Fibroblast of lung (primary cell): ENCODE results near the gene HOXD9. TPM values are rescaled to one million over a fixed set of nuclear protein-coding genes. Genes with fewer than 3 reads are reported as not detected.

Experiments
- DNase-seq, 2 donors: peaks; one replicate each; pipeline versions ENCODE4 v3.0.0 to v3.0.0-alpha.2; 2010; ENCODE audit warnings: low read depth in 2 of 2
- H2AFZ ChIP-seq: 2 replicates; pipeline ENCODE4 v1.5.1; 2012; ENCODE audit warnings: low read length, control low read depth, inconsistent platforms
- H3K27ac ChIP-seq: 2 replicates; pipeline ENCODE4 v1.5.1; 2011; ENCODE audit warnings: low read length, control low read depth; ENCODE audit not compliant: insufficient read depth
- H3K27me3 ChIP-seq: 2 replicates; pipeline ENCODE4 v1.5.1; 2011; ENCODE audit warnings: mild to moderate bottlenecking, low read length; ENCODE audit not compliant: control insufficient read depth, insufficient read depth
- H3K36me3 ChIP-seq: 2 replicates; pipeline ENCODE4 v1.5.1; 2011; ENCODE audit warnings: low read length; ENCODE audit not compliant: control insufficient read depth, insufficient read depth
- H3K4me1 ChIP-seq: 2 replicates; pipeline ENCODE4 v1.5.1; 2011; ENCODE audit warnings: low read length; ENCODE audit not compliant: control insufficient read depth, insufficient read depth; ENCODE audit errors: extremely low read depth
- H3K4me2 ChIP-seq: 2 replicates; pipeline ENCODE4 v1.5.1; 2011; ENCODE audit warnings: low read length, control low read depth; ENCODE audit not compliant: insufficient read depth; ENCODE audit errors: extremely low read depth
- H3K4me3 ChIP-seq, 4 experiments: fragments of 200-600 bp in 1 of 4; sonication (generic) in 1 of 4; replicated peaks in 1 of 4; 2 replicates each; pipeline ENCODE4 v1.5.1; 2011 to 2016; ENCODE audit warnings: low read length in 4 of 4, low read depth in 3 of 4, mild to moderate bottlenecking in 3 of 4, control low read depth in 2 of 4, inconsistent platforms in 1 of 4, mixed read lengths in 1 of 4; ENCODE audit not compliant: insufficient read depth in 1 of 4; ENCODE audit errors: control extremely low read depth in 1 of 4
- H3K79me2 ChIP-seq: 2 replicates; pipeline ENCODE4 v1.5.1; 2012; ENCODE audit warnings: mild to moderate bottlenecking, low read length, inconsistent platforms; ENCODE audit not compliant: control insufficient read depth, insufficient read depth
- H3K9ac ChIP-seq: 2 replicates; pipeline ENCODE4 v1.5.1; 2011; ENCODE audit warnings: mild to moderate bottlenecking, low read length, control low read depth; ENCODE audit not compliant: insufficient read depth
- H3K9me3 ChIP-seq: 2 replicates; pipeline ENCODE4 v1.5.1; 2012; ENCODE audit warnings: low read depth, low read length; ENCODE audit not compliant: control insufficient read depth, insufficient read depth
- H4K20me1 ChIP-seq: 2 replicates; pipeline ENCODE4 v1.5.1; 2011; ENCODE audit warnings: low read length; ENCODE audit not compliant: control insufficient read depth, insufficient read depth; ENCODE audit errors: extremely low read depth
- EZH2 ChIP-seq: IDR thresholded peaks from 2 replicates; pipeline ENCODE4 v1.5.1; 2012; ENCODE audit warnings: low read length, control low read depth, mild to moderate bottlenecking; ENCODE audit errors: missing control alignments
- polyA plus RNA-seq, 2 donors: library from polyadenylated mRNA; depleted of rRNA in 1 of 2; stranded (reverse) in 1 of 2; unstranded in 1 of 2; fragments of >200 nt; gene quantifications; 2 replicates each; pipeline ENCODE4 v1.2.1, GENCODE V29; 2011 to 2012; ENCODE audit warnings: missing spikeins in 1 of 2
- total RNA-seq: library from RNA; depleted of rRNA; stranded (reverse); fragments of >200 nt; gene quantifications from 2 replicates; pipeline ENCODE4 v1.2.1, GENCODE V29; 2014
- TF ChIP-seq, protein P1 (sequence below), 2 donors: IDR thresholded peaks in 1 of 2; conservative IDR thresholded peaks in 1 of 2; 1 replicate in 1 of 2; 2 replicates in 1 of 2; pipeline ENCODE4 v1.5.1; 2011 to 2012; ENCODE audit warnings: low read length in 2 of 2, control low read depth in 1 of 2, inconsistent platforms in 1 of 2, low read depth in 1 of 2, mild to moderate bottlenecking in 1 of 2

HOXD9 gene
- total and polyA plus RNA-seq, 2 donors (not counting 1 experiment from before 2014, with no cell fraction given) = not detected

DNA sequence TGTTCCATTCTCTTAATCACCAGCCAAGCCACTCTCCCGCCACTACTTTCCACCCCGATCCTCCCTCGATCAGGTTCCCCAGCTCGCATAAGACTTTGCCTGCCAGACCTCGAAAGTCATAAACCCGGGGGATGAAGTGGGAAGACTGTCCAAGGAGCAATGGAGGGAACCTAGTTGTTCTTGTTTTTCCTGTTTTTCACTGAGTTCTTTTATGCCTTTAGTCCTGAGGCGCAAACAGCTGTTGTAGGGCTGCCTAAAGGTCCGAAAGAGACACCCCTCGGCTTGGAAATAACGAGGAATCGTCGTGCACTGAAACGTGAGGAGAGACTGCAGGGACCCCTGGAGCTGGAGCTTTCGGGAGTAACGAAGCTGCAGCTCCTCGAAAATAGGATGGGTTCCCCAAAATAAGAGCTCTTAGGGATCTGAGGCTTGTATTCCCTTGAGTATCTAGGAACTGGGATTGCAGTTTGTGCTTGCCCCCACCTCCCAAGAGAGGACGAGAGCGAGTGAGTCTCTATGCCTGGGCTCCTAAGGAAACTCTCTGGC, 24.6 kb upstream of the HOXD9 start:
- peaks cover 90% of the 10 kb centered on the region for H3K27me3 ChIP-seq

DNA sequence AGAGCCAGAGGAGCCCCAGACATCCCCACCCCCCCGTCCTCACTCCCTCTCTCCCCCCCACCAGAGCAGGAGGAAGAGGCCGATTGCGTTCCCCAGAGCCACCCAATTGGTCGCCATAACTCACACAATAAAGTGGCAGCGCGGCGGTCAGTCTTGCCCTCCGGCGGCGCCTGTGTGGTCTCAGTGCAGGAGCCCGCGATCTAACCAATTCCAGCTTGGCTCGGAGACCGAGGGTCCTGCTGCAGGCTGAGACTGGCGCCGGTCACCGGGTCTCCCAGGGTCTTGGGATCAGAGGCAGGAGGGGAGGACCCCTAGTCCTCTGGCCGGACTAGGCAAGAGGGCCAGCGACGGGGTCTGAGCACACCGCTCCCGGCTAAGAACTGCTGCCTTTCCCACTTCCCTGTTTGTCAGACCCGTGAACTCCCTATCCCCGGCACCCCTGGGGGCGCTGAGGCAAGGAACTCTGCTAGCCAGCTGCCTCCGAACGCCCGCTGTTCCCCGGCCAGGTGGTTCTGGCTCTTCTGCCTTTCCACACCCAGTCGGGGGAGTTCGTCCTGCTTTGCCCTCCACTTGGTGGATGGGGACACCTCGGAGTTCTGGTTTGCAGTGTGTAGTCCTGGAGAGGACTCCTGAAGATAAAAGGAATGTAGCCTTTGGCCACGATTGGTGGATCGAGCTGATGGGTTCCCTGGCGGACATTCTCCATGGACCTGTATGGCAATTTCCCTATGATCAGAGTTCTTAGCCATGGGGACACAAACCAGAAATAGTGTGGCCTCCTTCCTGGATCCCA, 24.0 kb upstream of the HOXD9 start:
- Histone ChIP-seq H3K27me3 (peaks cover 90% of the 10 kb centered on the region), H3K27ac (no peak overlapping the region), H3K4me3 (no peak overlapping the region), H4K20me1 (no peaks in the 10 kb centered on the region), H3K9ac (no peak overlapping the region), H3K79me2 (no peaks in the 10 kb centered on the region), H3K4me2 (no peak overlapping the region), H3K36me3 (no peaks in the 10 kb centered on the region), H3K9me3 (no peaks in the 10 kb centered on the region), H3K4me1 (no peaks in the 10 kb centered on the region), H2AFZ (no peak overlapping the region)
- TF ChIP-seq EZH2 = peak; percentile 83
- TF ChIP-seq, protein P1, sequence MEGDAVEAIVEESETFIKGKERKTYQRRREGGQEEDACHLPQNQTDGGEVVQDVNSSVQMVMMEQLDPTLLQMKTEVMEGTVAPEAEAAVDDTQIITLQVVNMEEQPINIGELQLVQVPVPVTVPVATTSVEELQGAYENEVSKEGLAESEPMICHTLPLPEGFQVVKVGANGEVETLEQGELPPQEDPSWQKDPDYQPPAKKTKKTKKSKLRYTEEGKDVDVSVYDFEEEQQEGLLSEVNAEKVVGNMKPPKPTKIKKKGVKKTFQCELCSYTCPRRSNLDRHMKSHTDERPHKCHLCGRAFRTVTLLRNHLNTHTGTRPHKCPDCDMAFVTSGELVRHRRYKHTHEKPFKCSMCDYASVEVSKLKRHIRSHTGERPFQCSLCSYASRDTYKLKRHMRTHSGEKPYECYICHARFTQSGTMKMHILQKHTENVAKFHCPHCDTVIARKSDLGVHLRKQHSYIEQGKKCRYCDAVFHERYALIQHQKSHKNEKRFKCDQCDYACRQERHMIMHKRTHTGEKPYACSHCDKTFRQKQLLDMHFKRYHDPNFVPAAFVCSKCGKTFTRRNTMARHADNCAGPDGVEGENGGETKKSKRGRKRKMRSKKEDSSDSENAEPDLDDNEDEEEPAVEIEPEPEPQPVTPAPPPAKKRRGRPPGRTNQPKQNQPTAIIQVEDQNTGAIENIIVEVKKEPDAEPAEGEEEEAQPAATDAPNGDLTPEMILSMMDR (conservative IDR thresholded peaks at IDR 0.05 in 1 of 2, IDR thresholded peaks at IDR 0.05 in 1 of 2; ENCODE audit: low read depth in 1 of 2, low read length in 2 of 2) = no peak
- no peak for DNase-seq

More for the DNA sequence above, 24.6 kb upstream of the HOXD9 start:
- H4K20me1 ChIP-seq = no peaks in the 10 kb centered on the region
- H3K79me2 ChIP-seq = no peaks in the 10 kb centered on the region
- H3K4me2 ChIP-seq = peak overlapping the region; percentile 32
- no peaks in the 10 kb centered on the region for H3K4me1 ChIP-seq
- TF ChIP-seq, protein P1 (conservative IDR thresholded peaks at IDR 0.05 in 1 of 2, IDR thresholded peaks at IDR 0.05 in 1 of 2; ENCODE audit: low read depth in 1 of 2, low read length in 2 of 2) = no peak
- TF ChIP-seq EZH2 = peak; percentile 89
- no peaks in the 10 kb centered on the region for H3K36me3 ChIP-seq
- no peak for DNase-seq
- peak overlapping the region in 1 of 4 experiments; percentile 53 for H3K4me3 ChIP-seq
- H3K9ac ChIP-seq = no peak overlapping the region
- no peaks in the 10 kb centered on the region for H3K9me3 ChIP-seq
- no peak overlapping the region for H3K27ac ChIP-seq
- H2AFZ ChIP-seq = no peak overlapping the region

DNA sequence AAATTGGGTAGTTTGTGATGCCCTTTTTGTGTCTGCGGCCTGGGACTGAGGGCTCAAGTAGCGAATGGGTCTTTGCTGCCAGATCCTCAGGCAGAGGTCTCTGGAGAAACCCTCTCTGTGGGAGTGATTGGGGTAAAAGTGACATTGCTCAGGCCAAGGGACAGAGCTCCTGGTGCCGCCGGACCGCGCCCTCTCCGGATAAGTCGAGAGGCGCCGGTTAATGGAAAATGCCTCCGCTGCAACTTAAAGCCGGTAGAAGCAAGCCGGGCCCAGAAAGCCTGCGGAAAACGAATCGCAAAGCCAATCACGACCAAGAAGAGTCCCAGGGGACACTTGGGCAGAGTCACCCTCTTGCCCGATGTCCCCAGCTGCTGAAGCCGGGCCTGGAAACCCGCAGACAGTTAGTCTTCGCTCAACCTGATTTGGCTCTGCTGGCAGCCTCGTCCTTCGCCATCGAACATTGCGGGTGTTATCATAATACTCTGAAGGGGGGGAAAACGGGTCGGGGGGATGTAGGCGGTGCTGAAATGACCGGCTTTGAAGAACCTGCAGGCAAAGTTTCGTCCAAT, 23.3 kb upstream of the HOXD9 start:
- peaks cover 90% of the 10 kb centered on the region for H3K27me3 ChIP-seq
- no peaks in the 10 kb centered on the region for H3K9me3 ChIP-seq
- no peak overlapping the region for H3K9ac ChIP-seq
- H4K20me1 ChIP-seq = no peaks in the 10 kb centered on the region
- no peaks in the 10 kb centered on the region for H3K4me1 ChIP-seq
- TF ChIP-seq EZH2 = no peak
- TF ChIP-seq, protein P1 (conservative IDR thresholded peaks at IDR 0.05 in 1 of 2, IDR thresholded peaks at IDR 0.05 in 1 of 2; ENCODE audit: low read depth in 1 of 2, low read length in 2 of 2) = no peak
- no peak overlapping the region for H2AFZ ChIP-seq
- H3K4me2 ChIP-seq = no peak overlapping the region
- H3K4me3 ChIP-seq = no peak overlapping the region
- no peak overlapping the region for H3K27ac ChIP-seq
- no peaks in the 10 kb centered on the region for H3K79me2 ChIP-seq
- H3K36me3 ChIP-seq = no peaks in the 10 kb centered on the region
- DNase-seq = no peak
